ENCODE results near the gene TAPBP. TPM values are rescaled to one million over a fixed set of nuclear protein-coding genes. Genes with fewer than 3 reads are reported as not detected.

TAPBP gene
- total and polyA plus RNA-seq, 9 of the 15 experiments (the other 6 are each of a cell fraction or from before 2014, with no cell fraction given): 5.6 to 74.0 (median 22.3) TPM

GRCh38 chr6:33271468-33272274, 42.2 kb downstream of the TAPBP start, which contains the start of the genes RPS18 and VPS52 (continued):
- TF ChIP-seq ZBTB11 (CRISPR knock-in tag; IDR thresholded peaks at IDR 0.05) (peak; percentile 98 to 99 (median 99)), KLF1 (tag; IDR thresholded peaks at IDR 0.05) (peak; percentile 40; the same call in 1 of the 2 replicates), RREB1 (CRISPR knock-in tag; IDR thresholded peaks at IDR 0.05) (peak; percentile 96), SP2 (IDR thresholded peaks at IDR 0.05; ENCODE audit: extremely low read depth, low read depth, low read length, poor library complexity, severe bottlenecking) (peak; percentile 46), CXXC5 (CRISPR knock-in tag; IDR thresholded peaks at IDR 0.05) (peak; percentile 86), ZNF57 (CRISPR knock-in tag; IDR thresholded peaks at IDR 0.05) (0 out of 2 replicates have a peak, but pooled peaks have one; percentile 22), CREB3 (tag; conservative IDR thresholded peaks at IDR 0.05; ENCODE audit: low read depth) (0 out of 2 replicates have a peak, but pooled peaks have one; percentile 68), U2AF1 (optimal IDR thresholded peaks at IDR 0.05; ENCODE audit: low read depth, low read length) (no peak), MBD2 (IDR thresholded peaks at IDR 0.05; ENCODE audit: borderline replicate concordance, low read depth) (peak; percentile 92), HES1 (IDR thresholded peaks at IDR 0.05; ENCODE audit: low read depth) (no peak), POLR2B (IDR thresholded peaks at IDR 0.05; ENCODE audit: low read depth, partially characterized antibody) (peak; percentile 100)

Measured in K562 (cell line).